Neural cell (in vitro differentiated cells): Measurements from ENCODE around the gene NMNAT1. TPM values are rescaled to one million over a fixed set of nuclear protein-coding genes. Genes with fewer than 3 reads are reported as not detected.
"Not testable (repeated sequence)": the region's sequence is repeated elsewhere in the genome, so short reads cannot be mapped to it uniquely, and the experiment has no call there.

Experiments used
- H2AFZ ChIP-seq: fragments of 200-600, 300-800 bp; sonication (generic), shearing (Covaris generic); 2 replicates; pipeline ENCODE4 v1.6.0; 2014; ENCODE audit warnings: low read depth, mild to moderate bottlenecking, antibody characterized with exemption, low read length, moderate library complexity
- H3F3A ChIP-seq: fragments of 200-600 bp; shearing (Covaris generic); 2 replicates; pipeline ENCODE4 v1.6.1; 2016; ENCODE audit warnings: mild to moderate bottlenecking, moderate library complexity, mixed read lengths, antibody characterized with exemption, low read length; ENCODE audit not compliant: insufficient read depth, poor library complexity, severe bottlenecking
- H3K27ac ChIP-seq: fragments of 200-600, 300-800 bp; sonication (generic), shearing (Covaris generic); 2 replicates; pipeline ENCODE4 v1.5.1; 2014; ENCODE audit warnings: mild to moderate bottlenecking, low read length, moderate library complexity
- H3K27me3 ChIP-seq: fragments of 300-800, 200-600 bp; sonication (generic), shearing (Covaris generic); 2 replicates; pipeline ENCODE4 v1.6.0; 2014; ENCODE audit warnings: mild to moderate bottlenecking, low read depth, low read length, moderate library complexity; ENCODE audit not compliant: insufficient read depth
- H3K36me3 ChIP-seq: fragments of 300-800, 200-600 bp; sonication (generic), shearing (Covaris generic); 2 replicates; pipeline ENCODE4 v1.5.1; 2014; ENCODE audit warnings: mild to moderate bottlenecking, antibody characterized with exemption, low read length, moderate library complexity; ENCODE audit not compliant: insufficient read depth
- H3K4me2 ChIP-seq: fragments of 300-800, 200-600 bp; sonication (generic), shearing (Covaris generic); 2 replicates; pipeline ENCODE4 v1.6.0; 2014; ENCODE audit warnings: mild to moderate bottlenecking, low read length
- H3K4me3 ChIP-seq: fragments of 300-800, 200-600 bp; sonication (generic), shearing (Covaris generic); 2 replicates; pipeline ENCODE4 v1.5.1; 2014; ENCODE audit warnings: mild to moderate bottlenecking, low read length, moderate library complexity
- H3K79me2 ChIP-seq: fragments of 200-600 bp; shearing (Covaris generic); replicated peaks from 2 replicates; pipeline ENCODE4 v1.6.0; 2014; ENCODE audit warnings: mild to moderate bottlenecking, low read length, moderate library complexity; ENCODE audit not compliant: insufficient read depth
- H3K9ac ChIP-seq: fragments of 300-800, 200-600 bp; sonication (generic), shearing (Covaris generic); 2 replicates; pipeline ENCODE4 v1.6.1; 2016; ENCODE audit warnings: mild to moderate bottlenecking, low read length, mixed read lengths
- H3K9me2 ChIP-seq: fragments of 200-600 bp; shearing (Covaris generic); 2 replicates; pipeline ENCODE4 v1.6.1; 2016; ENCODE audit warnings: mild to moderate bottlenecking, low read length, mixed read lengths; ENCODE audit not compliant: insufficient read depth
- H3K9me3 ChIP-seq: fragments of 200-600, 300-800 bp; sonication (generic), shearing (Covaris generic); 2 replicates; pipeline ENCODE4 v1.6.1; 2016; ENCODE audit warnings: mild to moderate bottlenecking, mixed run types, low read length, moderate library complexity, mixed read lengths
- H4K20me1 ChIP-seq: fragments of 200-600 bp; shearing (Covaris generic); 2 replicates; pipeline ENCODE4 v1.6.1; 2016; ENCODE audit warnings: mild to moderate bottlenecking, mixed run types; ENCODE audit not compliant: insufficient read depth
- EP300 ChIP-seq: fragments of 450-650 bp; conservative IDR thresholded peaks from 2 replicates; pipeline ENCODE4 v1.6.1; 2014; ENCODE audit warnings: antibody characterized with exemption, mild to moderate bottlenecking, moderate library complexity; ENCODE audit not compliant: poor library complexity, severe bottlenecking
- EZH2 ChIP-seq: fragments of 200-600, 300-800 bp; shearing (Covaris generic), sonication (generic); IDR thresholded peaks from 2 replicates; pipeline ENCODE4 v1.6.1; 2014; ENCODE audit warnings: antibody characterized with exemption, low read length, borderline replicate concordance, mild to moderate bottlenecking; ENCODE audit not compliant: insufficient read depth, poor library complexity, severe bottlenecking
- MXI1 ChIP-seq: fragments of 450-650 bp; conservative IDR thresholded peaks from 2 replicates; pipeline ENCODE4 v1.6.1; 2014; ENCODE audit warnings: antibody characterized with exemption, mild to moderate bottlenecking; ENCODE audit not compliant: poor library complexity, severe bottlenecking
- POLR2AphosphoS5 ChIP-seq: IDR thresholded peaks from 2 replicates; pipeline ENCODE4 v1.6.1; 2012
- RAD21 ChIP-seq: fragments of 450-650 bp; conservative IDR thresholded peaks from 2 replicates; pipeline ENCODE4 v1.6.1; 2014; ENCODE audit warnings: antibody characterized with exemption, mild to moderate bottlenecking, moderate library complexity
- REST ChIP-seq: IDR thresholded peaks from 2 replicates; pipeline ENCODE4 v1.6.1; 2012; ENCODE audit warnings: borderline replicate concordance
- SMC3 ChIP-seq: fragments of 450-650 bp; conservative IDR thresholded peaks from 2 replicates; pipeline ENCODE4 v1.6.1; 2014; ENCODE audit warnings: antibody characterized with exemption, mild to moderate bottlenecking, moderate library complexity; ENCODE audit not compliant: poor library complexity
- TAF1 ChIP-seq: IDR thresholded peaks from 2 replicates; pipeline ENCODE4 v1.6.1; 2012; ENCODE audit warnings: low read depth
- polyA plus RNA-seq: library from polyadenylated mRNA; depleted of rRNA; stranded (reverse); fragments of >200 nt; gene quantifications from 2 replicates; pipeline ENCODE4 v1.2.3, GENCODE V29; 2014
- TF ChIP-seq, protein P1 (sequence below): fragments of 450-650 bp; IDR thresholded peaks from 2 replicates; pipeline ENCODE4 v1.5.1; 2014; ENCODE audit warnings: antibody characterized with exemption, mild to moderate bottlenecking, moderate library complexity; ENCODE audit not compliant: poor library complexity, severe bottlenecking

The NMNAT1 gene
- polyA plus RNA-seq, 1 donor from 2014 or later, result 4.9 TPM

DNA sequence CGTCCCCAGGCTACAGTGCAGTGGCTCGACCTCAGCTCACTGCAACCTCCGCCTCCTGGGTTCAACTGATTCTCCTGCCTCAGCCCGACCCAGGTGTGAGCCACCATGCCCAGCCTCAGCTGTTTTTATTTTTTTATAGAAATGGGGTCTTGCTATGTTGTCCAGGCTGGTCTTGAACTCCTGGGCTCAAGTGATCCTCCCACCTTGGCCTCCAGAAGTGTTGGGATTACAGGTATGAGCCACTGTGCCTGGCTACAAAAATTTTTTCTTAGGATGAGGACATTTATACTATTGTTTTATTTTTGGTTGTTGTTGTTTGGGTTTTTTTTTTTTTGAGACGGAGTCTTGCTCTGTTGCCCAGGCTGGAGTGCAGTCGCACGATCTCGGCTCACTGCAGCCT is 62.0 kb downstream of the NMNAT1 start:
- H3K79me2 ChIP-seq, H2AFZ ChIP-seq, H4K20me1 ChIP-seq, H3K9me3 ChIP-seq, H3K9ac ChIP-seq, H3K36me3 ChIP-seq, H3F3A ChIP-seq, H3K9me2 ChIP-seq, H3K27me3 ChIP-seq, H3K4me2 ChIP-seq, H3K4me3 ChIP-seq, H3K27ac ChIP-seq: not testable (repeated sequence)

- no peaks in the 10 kb centered on the region for H3K27me3 ChIP-seq
- H3K36me3 ChIP-seq, result no peaks in the 10 kb centered on the region
- H3K27ac ChIP-seq, result no peak overlapping the region
- H2AFZ ChIP-seq, result no peak overlapping the region
- no peaks in the 10 kb centered on the region for H4K20me1 ChIP-seq
- no peaks in the 10 kb centered on the region for H3K9me3 ChIP-seq
- H3K4me3 ChIP-seq, result no peak overlapping the region
- no peak overlapping the region for H3K4me2 ChIP-seq
- no peaks in the 10 kb centered on the region for H3K79me2 ChIP-seq
- no peaks in the 10 kb centered on the region for H3K9me2 ChIP-seq
- H3K9ac ChIP-seq, result no peak overlapping the region
- TF ChIP-seq REST, result no peak
- no peak for TF ChIP-seq RAD21
- TF ChIP-seq MXI1, result no peak
- TF ChIP-seq EP300, result no peak
- TF ChIP-seq TAF1, result no peak
- no peak for TF ChIP-seq POLR2AphosphoS5
- TF ChIP-seq, protein P1, sequence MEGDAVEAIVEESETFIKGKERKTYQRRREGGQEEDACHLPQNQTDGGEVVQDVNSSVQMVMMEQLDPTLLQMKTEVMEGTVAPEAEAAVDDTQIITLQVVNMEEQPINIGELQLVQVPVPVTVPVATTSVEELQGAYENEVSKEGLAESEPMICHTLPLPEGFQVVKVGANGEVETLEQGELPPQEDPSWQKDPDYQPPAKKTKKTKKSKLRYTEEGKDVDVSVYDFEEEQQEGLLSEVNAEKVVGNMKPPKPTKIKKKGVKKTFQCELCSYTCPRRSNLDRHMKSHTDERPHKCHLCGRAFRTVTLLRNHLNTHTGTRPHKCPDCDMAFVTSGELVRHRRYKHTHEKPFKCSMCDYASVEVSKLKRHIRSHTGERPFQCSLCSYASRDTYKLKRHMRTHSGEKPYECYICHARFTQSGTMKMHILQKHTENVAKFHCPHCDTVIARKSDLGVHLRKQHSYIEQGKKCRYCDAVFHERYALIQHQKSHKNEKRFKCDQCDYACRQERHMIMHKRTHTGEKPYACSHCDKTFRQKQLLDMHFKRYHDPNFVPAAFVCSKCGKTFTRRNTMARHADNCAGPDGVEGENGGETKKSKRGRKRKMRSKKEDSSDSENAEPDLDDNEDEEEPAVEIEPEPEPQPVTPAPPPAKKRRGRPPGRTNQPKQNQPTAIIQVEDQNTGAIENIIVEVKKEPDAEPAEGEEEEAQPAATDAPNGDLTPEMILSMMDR, result no peak
- TF ChIP-seq SMC3, result no peak
- no peak for TF ChIP-seq EZH2
- no peaks in the 10 kb centered on the region for H3F3A ChIP-seq
These were observed 63.9 kb downstream of the NMNAT1 start for GRCh38 chr1:10007169-10007568.

DNA sequence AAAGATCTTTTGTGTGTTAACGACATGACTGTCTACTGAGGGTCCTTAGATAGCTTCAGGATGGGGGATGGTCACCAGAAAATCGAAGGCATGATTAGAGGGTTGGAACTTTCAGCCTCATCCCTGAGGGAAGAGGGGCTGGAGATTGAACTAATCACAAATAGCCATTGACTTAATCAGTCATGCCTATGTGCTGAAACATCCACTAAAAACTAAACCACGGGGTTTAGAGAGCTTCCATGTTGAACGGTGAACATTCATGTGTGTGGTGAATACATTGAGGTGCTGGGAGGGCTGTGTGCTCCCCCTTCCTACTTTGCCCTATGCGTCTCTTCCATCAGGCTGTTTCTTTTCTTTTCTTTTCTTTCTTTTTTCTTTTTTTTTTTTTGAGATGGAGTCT is 70.7 kb downstream of the NMNAT1 start:
- Histone ChIP-seq H2AFZ (no peak overlapping the region), H3F3A (no peaks in the 10 kb centered on the region)
- TF ChIP-seq EZH2 (no peak), TAF1 (no peak), POLR2AphosphoS5 (no peak), SMC3 (no peak)

More for the DNA sequence above, 70.7 kb downstream of the NMNAT1 start:
- no peak overlapping the region for H3K4me2 ChIP-seq
- H3K27ac ChIP-seq, result no peak overlapping the region
- no peaks in the 10 kb centered on the region for H3K79me2 ChIP-seq
- H3K36me3 ChIP-seq, result no peaks in the 10 kb centered on the region
- H3K9me3 ChIP-seq, result no peaks in the 10 kb centered on the region
- no peaks in the 10 kb centered on the region for H3K9me2 ChIP-seq
- H3K9ac ChIP-seq, result no peak overlapping the region
- no peak overlapping the region for H3K4me3 ChIP-seq
- H3K27me3 ChIP-seq, result no peaks in the 10 kb centered on the region
- H4K20me1 ChIP-seq, result no peaks in the 10 kb centered on the region
